ENCODE results near the gene FAM193B. TPM values are rescaled to one million over a fixed set of nuclear protein-coding genes. Genes with fewer than 3 reads are reported as not detected.

FAM193B gene
- total and polyA plus RNA-seq, 2 of the 13 experiments (the other 11 are each of a cell fraction or from before 2014, with no cell fraction given), result 21.2 to 40.9 TPM

DNA sequence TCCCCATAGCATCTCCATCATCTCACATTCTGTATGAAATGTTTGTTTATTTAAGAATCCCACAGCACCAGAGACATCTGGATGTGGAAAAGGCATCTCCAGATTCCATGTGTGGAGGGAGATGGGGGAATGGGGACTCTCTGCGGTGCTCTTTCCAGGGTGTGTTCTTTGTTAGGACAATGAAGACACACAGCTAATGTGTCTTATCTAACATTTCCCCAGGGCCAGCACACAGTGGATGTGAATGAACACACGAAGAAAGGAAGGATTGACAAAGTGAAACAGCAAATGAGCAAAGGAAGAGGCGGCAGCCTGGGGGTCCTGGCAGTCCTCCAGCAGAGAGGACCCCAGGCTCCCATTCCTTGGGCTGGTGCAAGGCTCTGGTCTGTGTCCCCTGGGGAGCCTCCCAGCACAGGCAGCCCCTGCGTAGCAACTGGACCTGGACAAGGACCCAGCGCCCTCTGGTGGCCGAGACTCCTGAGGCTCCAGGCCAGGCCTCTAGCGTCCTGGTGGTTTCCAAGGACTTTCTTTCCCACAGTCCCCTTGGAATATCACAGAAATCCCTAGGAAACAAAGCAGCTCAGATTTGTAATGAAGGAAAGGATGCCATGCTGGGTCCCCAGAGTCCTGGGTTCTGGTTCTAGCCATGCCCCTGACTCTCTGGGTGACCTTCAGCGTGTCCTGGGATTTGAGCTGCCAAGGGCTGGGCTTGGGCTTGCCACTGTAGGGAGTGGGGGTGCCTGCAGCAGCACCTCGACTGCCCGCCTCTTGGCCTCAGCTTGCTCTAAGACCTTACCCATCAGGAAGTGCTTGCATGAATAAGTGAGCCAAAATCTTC is 53.5 kb downstream of the FAM193B start (continued):
- TF ChIP-seq, protein P1, sequence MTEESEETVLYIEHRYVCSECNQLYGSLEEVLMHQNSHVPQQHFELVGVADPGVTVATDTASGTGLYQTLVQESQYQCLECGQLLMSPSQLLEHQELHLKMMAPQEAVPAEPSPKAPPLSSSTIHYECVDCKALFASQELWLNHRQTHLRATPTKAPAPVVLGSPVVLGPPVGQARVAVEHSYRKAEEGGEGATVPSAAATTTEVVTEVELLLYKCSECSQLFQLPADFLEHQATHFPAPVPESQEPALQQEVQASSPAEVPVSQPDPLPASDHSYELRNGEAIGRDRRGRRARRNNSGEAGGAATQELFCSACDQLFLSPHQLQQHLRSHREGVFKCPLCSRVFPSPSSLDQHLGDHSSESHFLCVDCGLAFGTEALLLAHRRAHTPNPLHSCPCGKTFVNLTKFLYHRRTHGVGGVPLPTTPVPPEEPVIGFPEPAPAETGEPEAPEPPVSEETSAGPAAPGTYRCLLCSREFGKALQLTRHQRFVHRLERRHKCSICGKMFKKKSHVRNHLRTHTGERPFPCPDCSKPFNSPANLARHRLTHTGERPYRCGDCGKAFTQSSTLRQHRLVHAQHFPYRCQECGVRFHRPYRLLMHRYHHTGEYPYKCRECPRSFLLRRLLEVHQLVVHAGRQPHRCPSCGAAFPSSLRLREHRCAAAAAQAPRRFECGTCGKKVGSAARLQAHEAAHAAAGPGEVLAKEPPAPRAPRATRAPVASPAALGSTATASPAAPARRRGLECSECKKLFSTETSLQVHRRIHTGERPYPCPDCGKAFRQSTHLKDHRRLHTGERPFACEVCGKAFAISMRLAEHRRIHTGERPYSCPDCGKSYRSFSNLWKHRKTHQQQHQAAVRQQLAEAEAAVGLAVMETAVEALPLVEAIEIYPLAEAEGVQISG (CRISPR knock-in tag; IDR thresholded peaks at IDR 0.05), result peak; percentile 44; the same call in 1 of the 2 replicates
- peak; percentile 42; the same call in 1 of the 2 replicates for TF ChIP-seq ZNF331 (CRISPR knock-in tag; IDR thresholded peaks at IDR 0.05)
- no peak for TF ChIP-seq ZBTB43 (CRISPR knock-in tag; conservative IDR thresholded peaks at IDR 0.05)
- TF ChIP-seq HOXA5 (CRISPR knock-in tag; IDR thresholded peaks at IDR 0.05), result peak; percentile 54; the same call in 1 of the 2 replicates
- no peak for TF ChIP-seq ZNF724P (CRISPR knock-in tag; IDR thresholded peaks at IDR 0.05; ENCODE audit: borderline replicate concordance)
- TF ChIP-seq HMGXB4 (CRISPR knock-in tag; IDR thresholded peaks at IDR 0.05; ENCODE audit: borderline replicate concordance in 1 of 2, low read depth in 1 of 2), result peak; percentile 61 to 86
- TF ChIP-seq E2F5 (CRISPR knock-in tag; conservative IDR thresholded peaks at IDR 0.05), result no peak
- TF ChIP-seq TARDBP (CRISPR knock-in tag; IDR thresholded peaks at IDR 0.05), result 0 out of 2 replicates have a peak, but pooled peaks have one; percentile 48
- 0 out of 2 replicates have a peak, but pooled peaks have one; percentile 21 for TF ChIP-seq MIER3 (CRISPR knock-in tag; IDR thresholded peaks at IDR 0.05; ENCODE audit: borderline replicate concordance)
- TF ChIP-seq, protein P2, sequence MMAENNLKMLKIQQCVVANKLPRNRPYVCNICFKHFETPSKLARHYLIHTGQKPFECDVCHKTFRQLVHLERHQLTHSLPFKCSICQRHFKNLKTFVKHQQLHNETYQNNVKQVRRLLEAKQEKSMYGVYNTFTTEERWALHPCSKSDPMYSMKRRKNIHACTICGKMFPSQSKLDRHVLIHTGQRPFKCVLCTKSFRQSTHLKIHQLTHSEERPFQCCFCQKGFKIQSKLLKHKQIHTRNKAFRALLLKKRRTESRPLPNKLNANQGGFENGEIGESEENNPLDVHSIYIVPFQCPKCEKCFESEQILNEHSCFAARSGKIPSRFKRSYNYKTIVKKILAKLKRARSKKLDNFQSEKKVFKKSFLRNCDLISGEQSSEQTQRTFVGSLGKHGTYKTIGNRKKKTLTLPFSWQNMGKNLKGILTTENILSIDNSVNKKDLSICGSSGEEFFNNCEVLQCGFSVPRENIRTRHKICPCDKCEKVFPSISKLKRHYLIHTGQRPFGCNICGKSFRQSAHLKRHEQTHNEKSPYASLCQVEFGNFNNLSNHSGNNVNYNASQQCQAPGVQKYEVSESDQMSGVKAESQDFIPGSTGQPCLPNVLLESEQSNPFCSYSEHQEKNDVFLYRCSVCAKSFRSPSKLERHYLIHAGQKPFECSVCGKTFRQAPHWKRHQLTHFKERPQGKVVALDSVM (CRISPR knock-in tag; IDR thresholded peaks at IDR 0.05), result no peak
- TF ChIP-seq RBFOX2 (IDR thresholded peaks at IDR 0.05; ENCODE audit: low read depth, low read length), result no peak
- peak; percentile 26; the same call in 1 of the 2 replicates for TF ChIP-seq PHF8 (CRISPR knock-in tag; IDR thresholded peaks at IDR 0.05)
- no peak for TF ChIP-seq ZNF343 (CRISPR knock-in tag; IDR thresholded peaks at IDR 0.05)
- TF ChIP-seq ZBTB49 (CRISPR knock-in tag; IDR thresholded peaks at IDR 0.05; ENCODE audit: borderline replicate concordance), result no peak
- 0 out of 2 replicates have a peak, but pooled peaks have one; percentile 49 for TF ChIP-seq IRF2 (CRISPR knock-in tag; IDR thresholded peaks at IDR 0.05)
- no peak for TF ChIP-seq NR2F6 (IDR thresholded peaks at IDR 0.05)
- peak; percentile 38; the same call in 1 of the 2 replicates for TF ChIP-seq NR2F6 (CRISPR knock-in tag; IDR thresholded peaks at IDR 0.05)
